Measurements from ENCODE around the gene CYFIP2.

Gene CYFIP2

GRCh38 chr5:157266286-157267007 is 524 bp downstream of the CYFIP2 start:
- Histone ChIP-seq H3K36me3 (replicated peaks in 1 of 2; ENCODE audit: control insufficient read depth in 2 of 2, insufficient read depth in 2 of 2, low read length in 2 of 2) (peaks cover 0 to 23% of the 10 kb centered on the region in 2 donors), H3K27me3 (ENCODE audit: control insufficient read depth in 3 of 3, insufficient read depth in 3 of 3, low read depth in 1 of 3, low read length in 3 of 3) (peaks cover 0 to 7% (median 0%) of the 10 kb centered on the region in 3 experiments), H3K4me3 (ENCODE audit: low read length in 2 of 2) (peak overlapping the region; percentile 89 to 96), H4K8ac (ENCODE audit: low read depth, low read length) (no peak overlapping the region), H2BK120ac (ENCODE audit: low read depth, low read length) (no peak overlapping the region), H3K27ac (replicated peaks; ENCODE audit: low read length) (no peak overlapping the region), H3K14ac (ENCODE audit: low read length) (no peak overlapping the region), H3K4ac (ENCODE audit: low read length) (no peak overlapping the region), H3K18ac (ENCODE audit: low read length) (peak overlapping the region; percentile 82), H3K4me1 (ENCODE audit: control insufficient read depth in 2 of 2, insufficient read depth in 1 of 2, low read depth in 1 of 2, low read length in 2 of 2) (peaks cover 15 to 21% of the 10 kb centered on the region in 2 donors), H2BK15ac (ENCODE audit: low read length) (no peak overlapping the region), H3K79me1 (ENCODE audit: low read depth, low read length) (peaks cover 6% of the 10 kb centered on the region), H2AFZ (ENCODE audit: low read length) (peak overlapping the region; percentile 100), H2AK5ac (ENCODE audit: low read depth, low read length) (no peak overlapping the region), H3K4me2 (ENCODE audit: insufficient read depth, low read length, poor library complexity, severe bottlenecking) (peak overlapping the region; percentile 88), H4K91ac (ENCODE audit: low read depth, low read length, poor library complexity) (no peak overlapping the region), H2BK5ac (ENCODE audit: low read length) (no peak overlapping the region), H3K23ac (ENCODE audit: low read depth, low read length, poor library complexity) (peak overlapping the region; percentile 8), H2BK12ac (ENCODE audit: low read length) (no peak overlapping the region), H3K9me3 (replicated peaks in 1 of 2; ENCODE audit: control insufficient read depth in 2 of 2, insufficient read depth in 1 of 2, low read depth in 1 of 2, low read length in 2 of 2) (no peaks in the 10 kb centered on the region), H3K9ac (ENCODE audit: low read depth, low read length, poor library complexity) (peak overlapping the region; percentile 86)
- no CpG with 5 or more reads among the region's 62 CpGs for WGBS, 2 donors (ENCODE audit: extremely low coverage in 2 of 2, insufficient read length in 2 of 2, insufficient replicate concordance in 1 of 2)
- DNase-seq (ENCODE audit: low spot score), result peak; percentile 20

GRCh38 chr5:157267025-157267424 is 1.1 kb downstream of the CYFIP2 start:
- no peak overlapping the region for H3K18ac ChIP-seq (ENCODE audit: low read length)
- H3K79me1 ChIP-seq (ENCODE audit: low read depth, low read length), result peaks cover 6% of the 10 kb centered on the region
- H3K27ac ChIP-seq (replicated peaks; ENCODE audit: low read length), result no peak overlapping the region
- H2BK12ac ChIP-seq (ENCODE audit: low read length), result no peak overlapping the region
- DNase-seq (ENCODE audit: low spot score), result no peak
- H3K36me3 ChIP-seq (replicated peaks in 1 of 2; ENCODE audit: control insufficient read depth in 2 of 2, insufficient read depth in 2 of 2, low read length in 2 of 2), result peaks cover 0 to 29% of the 10 kb centered on the region in 2 donors
- H3K9me3 ChIP-seq (replicated peaks in 1 of 2; ENCODE audit: control insufficient read depth in 2 of 2, insufficient read depth in 1 of 2, low read depth in 1 of 2, low read length in 2 of 2), result no peaks in the 10 kb centered on the region
- WGBS, 2 donors (ENCODE audit: extremely low coverage in 2 of 2, insufficient read length in 2 of 2, insufficient replicate concordance in 1 of 2), result no CpG with 5 or more reads among the region's 3 CpGs
- no peak overlapping the region for H2AK5ac ChIP-seq (ENCODE audit: low read depth, low read length)
- H2BK15ac ChIP-seq (ENCODE audit: low read length), result no peak overlapping the region
- no peak overlapping the region for H4K91ac ChIP-seq (ENCODE audit: low read depth, low read length, poor library complexity)
- H2AFZ ChIP-seq (ENCODE audit: low read length), result no peak overlapping the region
- no peak overlapping the region for H2BK120ac ChIP-seq (ENCODE audit: low read depth, low read length)
- no peak overlapping the region for H2BK5ac ChIP-seq (ENCODE audit: low read length)
- no peak overlapping the region for H3K14ac ChIP-seq (ENCODE audit: low read length)
- H3K9ac ChIP-seq (ENCODE audit: low read depth, low read length, poor library complexity), result no peak overlapping the region
- no peak overlapping the region for H3K4ac ChIP-seq (ENCODE audit: low read length)
- no peak overlapping the region for H4K8ac ChIP-seq (ENCODE audit: low read depth, low read length)
- peak overlapping the region; percentile 88 for H3K4me2 ChIP-seq (ENCODE audit: insufficient read depth, low read length, poor library complexity, severe bottlenecking)
- peak overlapping the region; percentile 89 to 96 for H3K4me3 ChIP-seq (ENCODE audit: low read length in 2 of 2)
- peaks cover 0 to 7% (median 0%) of the 10 kb centered on the region in 3 experiments for H3K27me3 ChIP-seq (ENCODE audit: control insufficient read depth in 3 of 3, insufficient read depth in 3 of 3, low read depth in 1 of 3, low read length in 3 of 3)
- no peak overlapping the region for H3K23ac ChIP-seq (ENCODE audit: low read depth, low read length, poor library complexity)
- H3K4me1 ChIP-seq (ENCODE audit: control insufficient read depth in 2 of 2, insufficient read depth in 1 of 2, low read depth in 1 of 2, low read length in 2 of 2), result peaks cover 15 to 21% of the 10 kb centered on the region in 2 donors

GRCh38 chr5:157267761-157268480 is 2.0 kb downstream of the CYFIP2 start:
- Histone ChIP-seq H2AFZ (ENCODE audit: low read length) (no peak overlapping the region), H3K4ac (ENCODE audit: low read length) (no peak overlapping the region), H2BK5ac (ENCODE audit: low read length) (no peak overlapping the region), H3K4me2 (ENCODE audit: insufficient read depth, low read length, poor library complexity, severe bottlenecking) (no peak overlapping the region), H2BK15ac (ENCODE audit: low read length) (no peak overlapping the region), H3K23ac (ENCODE audit: low read depth, low read length, poor library complexity) (no peak overlapping the region), H3K9ac (ENCODE audit: low read depth, low read length, poor library complexity) (no peak overlapping the region), H3K4me1 (ENCODE audit: control insufficient read depth in 2 of 2, insufficient read depth in 1 of 2, low read depth in 1 of 2, low read length in 2 of 2) (peaks cover 15 to 21% of the 10 kb centered on the region in 2 donors), H2BK12ac (ENCODE audit: low read length) (no peak overlapping the region), H2AK5ac (ENCODE audit: low read depth, low read length) (no peak overlapping the region), H3K14ac (ENCODE audit: low read length) (no peak overlapping the region), H3K27ac (replicated peaks; ENCODE audit: low read length) (no peak overlapping the region), H3K4me3 (ENCODE audit: low read length in 2 of 2) (peak overlapping the region; percentile 16 to 89), H3K79me1 (ENCODE audit: low read depth, low read length) (peaks cover 8% of the 10 kb centered on the region), H2BK120ac (ENCODE audit: low read depth, low read length) (no peak overlapping the region), H3K18ac (ENCODE audit: low read length) (no peak overlapping the region), H4K91ac (ENCODE audit: low read depth, low read length, poor library complexity) (no peak overlapping the region), H3K36me3 (replicated peaks in 1 of 2; ENCODE audit: control insufficient read depth in 2 of 2, insufficient read depth in 2 of 2, low read length in 2 of 2) (peaks cover 0 to 34% of the 10 kb centered on the region in 2 donors), H3K9me3 (replicated peaks in 1 of 2; ENCODE audit: control insufficient read depth in 2 of 2, insufficient read depth in 1 of 2, low read depth in 1 of 2, low read length in 2 of 2) (no peaks in the 10 kb centered on the region), H3K27me3 (ENCODE audit: control insufficient read depth in 3 of 3, insufficient read depth in 3 of 3, low read depth in 1 of 3, low read length in 3 of 3) (peaks cover 0 to 7% (median 0%) of the 10 kb centered on the region in 3 experiments), H4K8ac (ENCODE audit: low read depth, low read length) (no peak overlapping the region)
- DNase-seq (ENCODE audit: low spot score), result no peak
- no CpG with 5 or more reads among the region's 8 CpGs for WGBS, 2 donors (ENCODE audit: extremely low coverage in 2 of 2, insufficient read length in 2 of 2, insufficient replicate concordance in 1 of 2)

- Histone ChIP-seq H3K14ac (ENCODE audit: low read length) (no peak overlapping the region), H2AK5ac (ENCODE audit: low read depth, low read length) (no peak overlapping the region), H3K4me1 (ENCODE audit: control insufficient read depth in 2 of 2, insufficient read depth in 1 of 2, low read depth in 1 of 2, low read length in 2 of 2) (peaks cover 15 to 21% of the 10 kb centered on the region in 2 donors), H3K4me2 (ENCODE audit: insufficient read depth, low read length, poor library complexity, severe bottlenecking) (no peak overlapping the region), H2BK12ac (ENCODE audit: low read length) (no peak overlapping the region), H2AFZ (ENCODE audit: low read length) (no peak overlapping the region), H3K79me1 (ENCODE audit: low read depth, low read length) (peaks cover 8% of the 10 kb centered on the region), H3K9ac (ENCODE audit: low read depth, low read length, poor library complexity) (peak overlapping the region; percentile 26), H2BK5ac (ENCODE audit: low read length) (no peak overlapping the region), H3K27me3 (ENCODE audit: control insufficient read depth in 3 of 3, insufficient read depth in 3 of 3, low read depth in 1 of 3, low read length in 3 of 3) (no peaks in the 10 kb centered on the region), H3K9me3 (replicated peaks in 1 of 2; ENCODE audit: control insufficient read depth in 2 of 2, insufficient read depth in 1 of 2, low read depth in 1 of 2, low read length in 2 of 2) (peaks cover 0 to under 1% of the 10 kb centered on the region in 2 donors), H3K4me3 (ENCODE audit: low read length in 2 of 2) (no peak overlapping the region), H3K23ac (ENCODE audit: low read depth, low read length, poor library complexity) (no peak overlapping the region), H3K27ac (replicated peaks; ENCODE audit: low read length) (no peak overlapping the region), H4K8ac (ENCODE audit: low read depth, low read length) (no peak overlapping the region), H2BK15ac (ENCODE audit: low read length) (no peak overlapping the region), H3K4ac (ENCODE audit: low read length) (no peak overlapping the region), H2BK120ac (ENCODE audit: low read depth, low read length) (no peak overlapping the region), H4K91ac (ENCODE audit: low read depth, low read length, poor library complexity) (no peak overlapping the region), H3K36me3 (replicated peaks in 1 of 2; ENCODE audit: control insufficient read depth in 2 of 2, insufficient read depth in 2 of 2, low read length in 2 of 2) (peaks cover 0 to 34% of the 10 kb centered on the region in 2 donors), H3K18ac (ENCODE audit: low read length) (no peak overlapping the region)
- no peak for DNase-seq (ENCODE audit: low spot score)
- no CpG with 5 or more reads among the region's 6 CpGs for WGBS, 2 donors (ENCODE audit: extremely low coverage in 2 of 2, insufficient read length in 2 of 2, insufficient replicate concordance in 1 of 2)
These were observed 3.3 kb downstream of the CYFIP2 start for GRCh38 chr5:157269165-157269671.

All from neuronal stem cell (in vitro differentiated cells).